ENCODE measurements around the gene STK38.

Gene STK38

DNA sequence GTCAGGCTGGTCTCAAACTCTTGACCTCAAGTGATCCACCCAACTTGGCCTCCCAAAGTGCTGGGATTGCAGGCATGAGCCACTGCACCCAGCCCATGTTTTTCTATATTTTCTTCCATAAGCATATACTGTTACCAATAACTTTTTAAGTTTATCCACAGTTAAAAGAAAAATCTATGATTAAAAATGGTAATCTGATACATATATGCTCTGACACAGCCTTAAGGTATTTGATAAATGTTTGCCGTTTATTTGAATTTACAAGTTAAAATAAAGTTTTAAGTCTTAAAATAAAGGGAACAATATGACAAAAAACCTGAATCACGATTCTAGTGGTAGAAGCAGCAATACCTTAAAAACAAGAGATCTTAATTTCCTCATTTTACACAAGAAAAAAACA is 5.2 kb downstream of the STK38 start:
- H3K4me3 ChIP-seq (ENCODE audit: low read depth in 1 of 2, low read length in 2 of 2): no peak overlapping the region
- H4K20me1 ChIP-seq (ENCODE audit: insufficient read depth, low read length): peaks cover 7% of the 10 kb centered on the region
- H3K4me1 ChIP-seq (ENCODE audit: insufficient read depth, low read length): peaks cover 36% of the 10 kb centered on the region
- no peaks in the 10 kb centered on the region for H3K9me3 ChIP-seq (ENCODE audit: insufficient read depth, low read length, severe bottlenecking)
- peaks cover 60% of the 10 kb centered on the region for H3K36me3 ChIP-seq (ENCODE audit: insufficient read depth, low read length)
- H2AFZ ChIP-seq (ENCODE audit: low read depth, low read length): no peak overlapping the region
- H3K9ac ChIP-seq (ENCODE audit: low read depth, low read length): no peak overlapping the region
- H3K27ac ChIP-seq (ENCODE audit: low read length): no peak overlapping the region
- TF ChIP-seq, protein P1, sequence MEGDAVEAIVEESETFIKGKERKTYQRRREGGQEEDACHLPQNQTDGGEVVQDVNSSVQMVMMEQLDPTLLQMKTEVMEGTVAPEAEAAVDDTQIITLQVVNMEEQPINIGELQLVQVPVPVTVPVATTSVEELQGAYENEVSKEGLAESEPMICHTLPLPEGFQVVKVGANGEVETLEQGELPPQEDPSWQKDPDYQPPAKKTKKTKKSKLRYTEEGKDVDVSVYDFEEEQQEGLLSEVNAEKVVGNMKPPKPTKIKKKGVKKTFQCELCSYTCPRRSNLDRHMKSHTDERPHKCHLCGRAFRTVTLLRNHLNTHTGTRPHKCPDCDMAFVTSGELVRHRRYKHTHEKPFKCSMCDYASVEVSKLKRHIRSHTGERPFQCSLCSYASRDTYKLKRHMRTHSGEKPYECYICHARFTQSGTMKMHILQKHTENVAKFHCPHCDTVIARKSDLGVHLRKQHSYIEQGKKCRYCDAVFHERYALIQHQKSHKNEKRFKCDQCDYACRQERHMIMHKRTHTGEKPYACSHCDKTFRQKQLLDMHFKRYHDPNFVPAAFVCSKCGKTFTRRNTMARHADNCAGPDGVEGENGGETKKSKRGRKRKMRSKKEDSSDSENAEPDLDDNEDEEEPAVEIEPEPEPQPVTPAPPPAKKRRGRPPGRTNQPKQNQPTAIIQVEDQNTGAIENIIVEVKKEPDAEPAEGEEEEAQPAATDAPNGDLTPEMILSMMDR (IDR thresholded peaks at IDR 0.05; ENCODE audit: borderline replicate concordance, extremely low read depth, low read length, poor library complexity, severe bottlenecking): no peak
- TF ChIP-seq EZH2 (IDR thresholded peaks at IDR 0.05; ENCODE audit: borderline replicate concordance, low read depth, low read length, severe bottlenecking): no peak
- peaks cover 92% of the 10 kb centered on the region for H3K79me2 ChIP-seq (ENCODE audit: insufficient read depth, low read length)
- DNase-seq (no peak), ATAC-seq (ENCODE audit: insufficient read depth, low read depth) (no peak)
- H3K4me2 ChIP-seq (ENCODE audit: insufficient read depth, low read length): peak overlapping the region; percentile 36; the same call in 1 of the 2 replicates
- H3K27me3 ChIP-seq (ENCODE audit: insufficient read depth, low read length, poor library complexity): no peaks in the 10 kb centered on the region

DNA sequence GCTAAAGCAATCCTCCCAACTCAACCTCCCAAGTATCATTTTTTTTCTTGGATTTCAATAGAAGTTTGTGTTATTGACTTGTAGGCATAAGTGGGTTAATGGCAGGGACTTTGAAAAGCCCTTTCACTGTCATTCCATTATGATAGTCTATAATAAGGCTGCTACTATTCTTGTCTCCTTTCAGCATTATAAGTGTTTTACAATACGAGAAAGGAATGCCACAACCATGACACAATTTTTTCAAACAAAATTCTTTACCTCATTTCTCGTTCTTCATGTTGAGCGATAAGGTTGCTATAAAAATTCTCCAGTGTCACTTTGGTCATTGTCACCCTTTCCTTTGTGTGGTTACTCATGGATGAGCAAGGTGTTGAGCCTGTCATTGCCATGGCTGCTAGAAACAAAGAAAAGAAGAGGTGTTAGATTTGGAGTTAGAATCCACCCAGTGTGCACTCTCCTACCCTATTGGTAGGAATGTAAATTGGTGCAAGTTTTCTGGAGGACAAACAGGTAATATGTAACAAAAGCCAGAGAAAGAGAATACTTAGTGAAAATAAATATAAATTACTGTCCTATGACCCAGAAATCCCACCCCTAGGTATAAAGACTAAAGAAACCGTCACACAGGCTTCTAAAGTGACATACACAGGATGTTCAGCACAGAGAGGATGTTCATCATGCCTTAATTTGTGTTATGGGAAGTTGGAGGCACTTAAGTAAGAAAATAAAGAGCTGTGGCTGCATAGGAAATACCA is 7.3 kb downstream of the STK38 start:
- Histone ChIP-seq H3K36me3 (ENCODE audit: insufficient read depth, low read length) (peaks cover 77% of the 10 kb centered on the region), H3K79me2 (ENCODE audit: insufficient read depth, low read length) (peaks cover 91% of the 10 kb centered on the region), H4K20me1 (ENCODE audit: insufficient read depth, low read length) (peaks cover 7% of the 10 kb centered on the region), H3K4me3 (ENCODE audit: low read depth in 1 of 2, low read length in 2 of 2) (no peak overlapping the region), H3K9ac (ENCODE audit: low read depth, low read length) (no peak overlapping the region), H3K27me3 (ENCODE audit: insufficient read depth, low read length, poor library complexity) (no peaks in the 10 kb centered on the region), H3K4me2 (ENCODE audit: insufficient read depth, low read length) (no peak overlapping the region), H3K4me1 (ENCODE audit: insufficient read depth, low read length) (peaks cover 23% of the 10 kb centered on the region), H3K27ac (ENCODE audit: low read length) (no peak overlapping the region), H3K9me3 (ENCODE audit: insufficient read depth, low read length, severe bottlenecking) (no peaks in the 10 kb centered on the region), H2AFZ (ENCODE audit: low read depth, low read length) (no peak overlapping the region)
- no peak for ATAC-seq (ENCODE audit: insufficient read depth, low read depth)
- DNase-seq: no peak
- TF ChIP-seq EZH2 (IDR thresholded peaks at IDR 0.05; ENCODE audit: borderline replicate concordance, low read depth, low read length, severe bottlenecking): no peak
- TF ChIP-seq, protein P1 (IDR thresholded peaks at IDR 0.05; ENCODE audit: borderline replicate concordance, extremely low read depth, low read length, poor library complexity, severe bottlenecking): no peak

DNA sequence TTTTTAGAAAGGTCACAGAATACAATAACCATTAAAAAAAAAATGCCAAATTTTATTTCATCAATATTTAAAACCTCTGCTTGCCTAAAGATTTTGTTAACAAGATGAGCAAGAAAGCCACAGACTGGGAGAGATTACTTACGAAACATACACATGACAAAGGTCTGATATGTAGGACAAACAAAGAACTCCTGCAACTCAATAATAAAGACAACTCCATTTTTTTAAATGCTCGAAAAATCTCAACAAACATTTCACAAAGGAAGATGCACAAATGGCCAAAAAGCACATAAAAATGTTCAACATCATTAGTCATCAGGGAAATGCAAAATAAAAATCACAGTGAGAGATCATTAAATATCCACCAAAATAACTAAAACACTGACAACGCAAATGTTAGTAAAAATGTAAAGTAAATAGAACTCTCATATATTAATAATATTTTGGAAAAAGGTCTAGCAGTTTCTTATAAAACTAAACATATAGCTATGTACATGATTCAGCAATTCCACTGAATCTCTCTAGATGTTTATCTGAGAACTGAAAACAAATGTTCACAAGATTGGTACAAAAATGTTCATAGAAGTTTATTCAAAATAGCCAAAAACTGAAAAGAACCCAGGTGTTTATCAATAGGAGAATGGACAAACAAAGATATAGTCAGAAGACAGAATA is 10.3 kb downstream of the STK38 start:
- Histone ChIP-seq H3K4me1 (ENCODE audit: insufficient read depth, low read length) (peaks cover 4% of the 10 kb centered on the region; the same call in 1 of the 2 replicates), H3K9ac (ENCODE audit: low read depth, low read length) (no peak overlapping the region), H4K20me1 (ENCODE audit: insufficient read depth, low read length) (no peaks in the 10 kb centered on the region; the same call in 1 of the 2 replicates), H3K27me3 (ENCODE audit: insufficient read depth, low read length, poor library complexity) (no peaks in the 10 kb centered on the region), H2AFZ (ENCODE audit: low read depth, low read length) (no peak overlapping the region), H3K4me3 (ENCODE audit: low read depth in 1 of 2, low read length in 2 of 2) (no peak overlapping the region), H3K36me3 (ENCODE audit: insufficient read depth, low read length) (peaks cover 88% of the 10 kb centered on the region), H3K27ac (ENCODE audit: low read length) (no peak overlapping the region), H3K4me2 (ENCODE audit: insufficient read depth, low read length) (no peak overlapping the region), H3K79me2 (ENCODE audit: insufficient read depth, low read length) (peaks cover 92% of the 10 kb centered on the region), H3K9me3 (ENCODE audit: insufficient read depth, low read length, severe bottlenecking) (no peaks in the 10 kb centered on the region)
- TF ChIP-seq EZH2 (IDR thresholded peaks at IDR 0.05; ENCODE audit: borderline replicate concordance, low read depth, low read length, severe bottlenecking): no peak
- TF ChIP-seq, protein P1 (IDR thresholded peaks at IDR 0.05; ENCODE audit: borderline replicate concordance, extremely low read depth, low read length, poor library complexity, severe bottlenecking): no peak
- no peak for ATAC-seq (ENCODE audit: insufficient read depth, low read depth)
- DNase-seq: no peak
